ENCODE measurements around the gene CLMP.
"Not testable (repeated sequence)": the region's sequence is repeated elsewhere in the genome, so short reads cannot be mapped to it uniquely, and the experiment has no call there.

The CLMP gene

DNA sequence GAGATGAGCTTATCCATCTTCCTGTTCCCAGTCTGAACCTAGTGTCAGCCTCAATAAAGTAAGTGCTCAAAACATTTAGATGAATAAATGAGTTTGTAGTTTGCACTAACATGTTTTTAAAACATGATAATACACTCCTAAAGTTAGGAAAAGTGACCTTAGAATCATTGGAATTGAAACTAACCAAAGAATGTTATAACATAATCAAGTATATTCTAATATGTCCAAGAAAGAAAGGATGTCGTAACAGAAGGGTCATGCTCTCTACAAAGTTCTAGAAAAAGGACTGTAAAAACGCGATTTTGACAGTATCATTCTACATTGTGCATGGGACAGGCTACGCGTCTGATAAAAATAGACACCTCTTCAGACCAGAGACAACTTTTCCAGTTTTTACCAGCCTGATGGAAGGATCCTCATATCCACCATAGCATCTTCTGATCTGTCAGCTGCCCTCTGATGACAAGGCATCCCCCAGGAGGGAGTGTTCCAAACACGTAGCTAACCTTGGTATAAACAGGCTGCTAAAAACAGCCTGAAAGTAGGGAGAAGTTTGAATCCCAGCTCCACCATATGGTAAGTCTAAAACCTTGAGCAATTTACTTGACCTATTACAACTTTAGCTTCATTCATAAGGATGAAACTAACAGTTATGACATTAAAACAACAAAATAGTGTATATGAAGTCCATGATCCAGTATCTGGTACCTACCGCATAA, 30.2 kb downstream of the CLMP start:
- DNase-seq, result no peak

DNA sequence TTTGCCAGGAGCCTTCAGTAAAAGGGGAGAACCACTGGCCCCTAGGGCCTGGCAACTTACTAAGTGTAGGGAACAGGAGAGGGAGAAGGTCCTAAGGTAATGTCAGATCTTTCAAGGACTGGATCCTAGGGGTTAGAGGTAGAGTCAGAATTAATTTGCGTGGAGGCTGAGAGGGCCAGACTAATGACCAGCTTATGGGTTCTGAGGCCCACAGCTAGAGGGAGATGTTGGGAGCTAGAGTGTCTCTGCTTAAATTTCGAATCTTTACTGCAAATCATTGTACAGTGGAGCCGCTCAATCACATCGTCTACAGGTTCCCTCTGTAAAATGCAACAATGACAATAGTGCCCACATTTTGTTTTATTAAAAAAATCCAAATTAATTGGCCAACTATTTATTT, 31.4 kb downstream of the CLMP start:
- DNase-seq, result no peak

DNA sequence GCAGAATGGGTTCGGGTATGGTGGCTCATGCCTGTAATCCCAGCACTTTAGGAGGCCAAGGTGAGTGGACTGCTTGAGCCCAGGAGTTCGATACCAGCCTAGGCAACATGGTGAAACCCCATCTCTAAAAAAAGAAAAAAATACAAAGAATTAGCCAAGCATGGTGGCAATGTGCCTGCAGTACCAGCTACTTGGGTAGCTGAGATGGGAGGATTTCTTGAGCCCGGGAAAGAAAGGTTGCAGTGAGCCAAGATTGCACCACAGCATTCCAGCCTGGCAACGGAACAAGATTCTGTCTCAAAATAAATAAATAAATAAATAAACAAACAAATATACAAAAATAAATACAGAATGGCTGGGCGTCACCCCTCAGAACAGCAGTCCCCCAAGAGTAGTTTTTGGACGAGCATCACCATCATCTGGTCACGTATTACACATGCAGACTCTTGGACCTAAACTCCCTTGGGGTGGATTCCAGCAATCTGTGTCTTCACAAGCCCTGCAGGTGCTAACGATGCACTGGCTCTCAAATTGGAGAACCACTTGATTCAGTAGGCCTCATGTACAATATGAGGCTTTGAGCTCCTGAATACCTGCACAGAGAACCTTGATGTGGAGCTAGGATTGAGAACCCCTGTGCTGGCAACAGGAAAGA, 33.5 kb downstream of the CLMP start:
- DNase-seq, result no peak

DNA sequence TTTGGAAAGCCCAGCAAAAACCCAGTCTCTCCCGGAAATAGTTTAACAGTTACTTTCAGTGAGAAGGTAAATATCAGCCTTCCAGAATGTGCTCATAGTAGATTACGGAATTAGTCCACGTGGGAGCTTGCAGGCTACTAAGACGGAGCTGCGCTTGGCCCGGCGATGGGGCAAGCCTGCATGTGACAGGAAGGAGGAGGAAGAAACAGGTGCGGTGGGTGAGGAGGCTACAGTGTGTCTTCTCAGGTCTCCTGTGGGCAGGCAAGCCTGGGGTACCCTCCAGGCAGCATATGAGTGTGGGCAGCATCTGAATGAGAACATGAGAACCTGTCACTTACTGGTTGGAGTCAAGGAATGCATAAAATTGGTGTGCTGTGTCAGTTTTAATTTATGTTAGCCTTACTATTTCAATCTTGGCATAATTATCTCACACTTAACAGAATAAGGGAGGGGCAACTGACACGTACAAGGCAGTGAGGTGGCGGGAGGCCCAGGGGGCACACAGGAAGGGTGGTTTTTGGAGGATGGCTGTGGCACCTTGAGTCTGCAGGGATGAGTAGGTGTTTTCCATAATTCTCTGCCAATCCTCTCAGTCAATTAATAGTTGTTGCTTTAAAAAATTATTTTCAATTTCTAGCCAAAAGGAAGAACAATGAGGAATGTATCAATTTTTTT, 35.7 kb downstream of the CLMP start:
- peak in 1 of 2 donors; percentile 12 for DNase-seq

DNA sequence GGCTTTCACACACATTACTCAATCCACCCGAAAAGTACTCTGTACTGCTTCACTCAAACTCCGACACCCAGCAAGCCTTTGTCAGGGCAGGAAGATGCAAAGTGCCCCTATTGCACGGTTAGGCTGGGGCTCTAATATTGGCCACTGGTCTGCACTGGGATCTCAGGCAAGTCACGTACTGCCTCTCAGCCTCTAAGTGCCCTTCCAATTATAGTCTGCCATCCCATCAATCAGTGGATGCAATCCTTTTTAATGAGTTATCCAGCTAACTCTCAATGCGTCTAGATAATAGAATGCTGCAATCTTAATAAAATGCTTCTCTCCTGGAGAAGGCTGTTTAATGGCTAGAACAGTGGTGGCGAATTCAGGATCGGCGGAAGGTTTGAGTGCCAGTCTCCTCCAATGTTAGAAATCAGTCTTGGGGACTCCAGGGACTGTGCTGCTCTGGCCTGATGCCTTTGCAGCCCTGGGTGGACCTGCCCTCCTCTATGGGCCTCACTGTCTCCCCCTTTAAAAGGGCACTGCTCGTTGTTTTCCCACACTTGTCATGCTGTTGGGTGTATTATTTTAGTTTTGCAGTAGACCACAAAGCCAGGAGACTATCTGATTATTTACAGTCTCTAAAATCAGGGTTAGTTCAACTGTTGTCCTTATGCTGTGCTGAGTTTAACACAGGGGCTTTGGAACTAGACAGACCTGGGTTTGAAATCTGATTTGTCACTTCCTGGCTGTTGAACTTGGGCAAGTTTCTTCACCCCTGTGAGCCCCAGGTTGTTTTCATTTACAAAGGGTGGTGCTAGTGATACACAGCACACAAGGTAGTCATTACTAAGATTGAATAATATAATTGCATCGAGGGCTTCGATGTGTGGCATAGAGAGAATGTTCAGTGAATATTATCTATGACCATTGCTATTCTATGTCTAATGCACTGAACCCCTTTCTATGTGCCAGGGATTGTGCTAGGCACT, 36.7 kb downstream of the CLMP start:
- no peak for DNase-seq

DNA sequence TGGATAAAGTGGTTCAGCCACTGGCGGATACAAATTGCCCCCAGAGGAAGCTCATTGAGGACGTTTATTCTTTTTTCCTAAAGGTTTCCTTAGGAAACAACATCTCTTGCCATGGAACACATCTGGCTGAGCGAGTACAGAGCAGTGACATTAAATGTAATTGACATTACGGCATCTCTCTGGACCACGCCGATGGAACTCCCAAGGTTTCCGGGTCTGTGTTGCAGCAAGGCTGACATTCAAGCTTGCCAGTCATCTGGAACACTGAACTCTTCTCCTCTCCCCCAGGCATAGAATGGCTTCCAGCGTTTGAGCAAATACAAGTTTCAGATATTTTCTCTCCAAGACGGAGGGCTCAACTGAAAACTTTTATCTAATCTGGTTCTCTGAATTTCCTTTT, 42.1 kb downstream of the CLMP start:
- DNase-seq, result no peak

DNA sequence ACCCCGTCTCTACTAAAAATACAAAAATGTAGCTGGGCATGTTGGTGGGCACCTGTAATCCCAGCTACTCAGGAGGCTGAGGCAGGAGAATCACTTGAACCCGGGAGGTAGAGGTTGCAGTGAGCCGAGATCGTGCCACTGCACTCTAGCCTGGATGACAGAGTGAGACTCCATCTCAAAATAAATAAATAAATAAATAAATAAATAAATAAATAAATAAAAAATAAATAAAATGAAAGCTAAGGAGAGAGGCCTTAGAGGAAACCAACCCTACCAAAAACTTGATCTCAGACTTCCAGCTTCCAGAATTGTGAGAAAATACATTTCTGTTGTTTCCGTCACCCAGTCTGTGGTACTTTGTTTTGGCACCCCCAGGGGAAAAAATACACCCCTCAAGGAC, 42.7 kb downstream of the CLMP start:
- not testable (repeated sequence) for DNase-seq

DNA sequence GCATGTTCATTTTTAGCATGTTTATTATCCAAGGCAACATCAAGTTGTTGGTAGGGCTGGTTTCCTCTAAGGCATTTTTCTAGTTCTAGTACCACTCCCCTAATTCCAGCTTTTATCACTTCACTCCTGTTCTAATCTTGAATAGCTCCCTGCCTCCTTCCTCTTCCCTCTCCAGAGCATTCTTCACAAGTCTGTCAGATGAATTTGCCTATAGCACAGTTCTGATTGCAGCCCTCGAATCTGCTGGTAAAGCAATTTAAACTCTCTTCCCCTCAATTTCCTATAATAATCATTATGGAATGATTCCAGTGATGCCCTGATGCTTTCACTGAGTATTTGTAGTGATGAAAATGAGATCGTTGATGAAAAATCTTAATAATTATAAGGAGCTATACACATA, 43.3 kb downstream of the CLMP start:
- DNase-seq, result no peak

DNA sequence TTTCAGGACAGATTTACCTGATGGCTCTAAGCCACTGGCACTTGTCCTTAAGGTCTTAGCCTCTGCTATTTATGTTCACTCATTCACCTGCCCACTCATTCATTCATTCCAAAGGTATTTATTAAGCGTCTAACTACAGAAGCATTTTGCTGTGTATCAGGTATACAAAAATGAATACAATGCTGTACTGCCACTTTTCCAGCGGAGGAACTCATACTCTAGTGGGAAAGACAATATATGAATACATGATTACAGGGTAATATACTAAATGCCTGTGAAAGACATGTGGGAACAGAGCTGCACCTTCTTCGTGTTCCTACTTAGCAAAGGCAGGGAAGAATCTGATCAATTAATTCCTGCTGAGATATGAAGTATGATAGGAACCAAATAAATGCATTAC, 43.7 kb downstream of the CLMP start:
- DNase-seq, result no peak

DNA sequence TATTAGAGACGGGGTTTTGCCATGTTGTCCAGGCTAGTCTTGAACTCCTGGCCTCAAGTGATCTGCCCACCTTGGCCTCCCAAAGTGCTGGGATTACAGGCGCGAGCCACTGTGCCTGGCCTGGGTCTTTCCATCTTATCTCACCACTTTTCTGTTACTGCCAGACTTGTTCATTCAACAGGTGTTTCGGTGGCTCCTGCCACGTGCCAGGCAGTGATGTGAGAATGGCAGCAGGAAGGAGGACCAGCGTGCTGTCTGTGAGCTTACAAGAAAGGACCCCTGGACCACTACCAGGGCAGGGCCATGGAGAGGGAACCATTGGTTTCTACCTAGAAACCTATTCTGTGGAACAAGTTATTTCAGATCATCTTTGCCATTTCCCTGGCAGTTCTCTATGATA, 44.2 kb downstream of the CLMP start:
- no peak for DNase-seq

DNA sequence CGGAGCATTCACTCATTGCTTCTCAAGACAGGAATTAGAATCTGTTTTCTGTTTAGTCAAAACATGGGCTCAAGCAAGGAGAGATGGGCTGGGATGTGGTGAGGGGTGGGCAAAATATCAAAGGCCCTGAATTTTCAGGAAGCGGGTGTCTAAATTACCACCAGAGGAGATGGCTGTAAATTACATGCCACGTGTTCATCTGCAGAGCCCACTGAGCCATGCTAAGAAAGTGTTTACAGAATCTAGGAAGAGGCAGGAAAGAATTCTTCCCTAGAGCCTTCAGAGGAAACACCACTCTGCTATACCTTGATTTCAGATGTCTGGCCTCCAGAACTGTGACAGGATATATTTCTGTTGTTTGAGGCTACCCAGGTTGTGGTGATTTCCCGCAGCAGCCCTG, 46.1 kb downstream of the CLMP start:
- no peak for DNase-seq

DNA sequence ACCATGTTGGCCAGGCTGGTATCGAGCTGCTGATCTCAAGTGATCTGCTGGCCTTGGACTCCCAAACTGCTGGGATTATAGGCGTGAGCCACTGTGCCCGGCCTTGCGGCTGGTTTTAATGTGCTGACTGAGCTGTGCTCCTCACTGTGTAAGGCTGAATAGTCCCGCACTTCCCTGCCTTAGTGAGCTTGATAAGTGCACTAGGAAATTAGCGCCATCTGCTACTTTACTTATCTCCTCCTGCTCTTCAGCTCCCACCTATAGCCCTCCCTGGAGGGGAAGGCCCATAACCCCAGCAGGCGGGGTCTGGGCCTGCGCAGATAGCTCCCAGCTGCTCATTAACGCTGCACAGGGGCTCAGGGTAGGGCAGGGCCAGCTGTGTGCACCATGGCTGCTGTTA, 49.4 kb downstream of the CLMP start:
- DNase-seq, result no peak

DNA sequence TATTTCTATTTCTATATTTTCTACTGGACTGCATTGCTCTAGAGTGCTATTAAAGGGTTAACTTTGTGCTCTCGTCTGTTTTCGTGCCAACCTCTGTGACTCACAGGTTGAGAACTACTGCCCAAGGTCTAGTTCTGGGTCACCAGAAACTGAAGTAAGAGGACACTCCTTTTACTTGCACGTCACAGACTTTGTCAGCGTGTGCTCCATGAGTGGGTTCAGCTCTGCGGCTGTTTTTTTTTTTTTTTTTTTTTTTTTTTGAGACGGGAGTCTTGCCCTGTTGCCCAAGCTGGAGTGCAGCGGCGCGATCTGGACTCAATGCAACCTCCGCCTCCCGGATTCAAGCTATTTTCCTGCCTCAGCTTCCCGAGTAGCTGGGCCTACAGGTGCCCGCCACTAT, 49.8 kb downstream of the CLMP start:
- DNase-seq, result no peak

DNA sequence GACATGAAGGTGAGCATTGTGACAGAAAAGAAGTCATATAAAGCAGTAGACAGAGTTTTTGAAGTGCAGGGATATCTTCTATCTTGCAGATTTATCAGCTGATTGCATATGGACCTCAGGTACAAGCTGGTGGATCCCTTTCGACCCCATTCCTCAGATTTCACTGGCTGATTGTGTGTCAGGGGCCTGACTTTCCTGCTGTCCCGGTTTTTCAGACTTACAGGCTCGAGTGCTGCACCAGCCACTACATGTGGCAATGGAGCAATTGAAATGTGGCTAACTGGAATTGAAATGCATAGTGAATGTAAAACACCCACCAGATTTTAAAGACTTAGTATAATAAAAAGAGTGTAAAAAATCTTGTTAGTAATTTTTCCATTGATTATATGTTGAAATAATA, 50.3 kb downstream of the CLMP start:
- no peak for DNase-seq

DNA sequence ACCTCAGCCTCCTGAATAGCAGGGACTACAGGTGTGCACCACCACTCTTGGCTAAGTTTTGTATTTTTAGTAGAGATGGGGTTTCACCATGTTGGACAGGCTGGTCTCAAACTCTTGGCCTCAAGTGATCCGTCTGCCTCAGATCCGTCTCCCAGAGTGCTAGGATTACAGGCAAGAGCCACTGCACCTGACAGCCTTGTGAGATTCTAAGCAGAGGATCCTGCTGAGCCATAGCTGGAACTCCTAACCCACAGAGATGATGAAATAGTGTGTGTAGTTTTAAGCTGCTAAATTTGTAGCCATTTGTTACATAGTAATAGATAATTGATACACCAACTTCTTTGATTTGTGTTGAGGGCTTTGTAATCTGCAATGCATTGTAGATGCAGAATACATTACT, 51.1 kb downstream of the CLMP start:
- no peak for DNase-seq

DNA sequence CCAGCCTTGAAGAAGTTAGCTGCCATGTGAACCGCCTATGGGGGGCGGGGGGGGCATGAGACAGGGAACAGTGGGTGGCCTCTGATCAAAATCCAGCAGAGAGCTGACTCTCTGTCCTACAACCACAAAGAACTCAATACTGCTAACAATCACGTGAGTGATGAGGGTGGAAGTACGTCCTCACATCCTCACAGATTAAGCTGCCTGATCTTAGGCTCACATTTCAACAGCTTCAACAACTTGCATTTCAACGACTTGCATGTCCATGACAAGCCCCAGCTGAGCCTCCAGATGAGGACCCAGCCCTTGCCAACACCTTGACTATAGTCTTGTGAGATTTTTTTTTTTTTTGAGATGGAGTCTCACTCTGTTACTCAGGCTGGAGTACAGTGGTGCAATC, 51.6 kb downstream of the CLMP start:
- no peak for DNase-seq

DNA sequence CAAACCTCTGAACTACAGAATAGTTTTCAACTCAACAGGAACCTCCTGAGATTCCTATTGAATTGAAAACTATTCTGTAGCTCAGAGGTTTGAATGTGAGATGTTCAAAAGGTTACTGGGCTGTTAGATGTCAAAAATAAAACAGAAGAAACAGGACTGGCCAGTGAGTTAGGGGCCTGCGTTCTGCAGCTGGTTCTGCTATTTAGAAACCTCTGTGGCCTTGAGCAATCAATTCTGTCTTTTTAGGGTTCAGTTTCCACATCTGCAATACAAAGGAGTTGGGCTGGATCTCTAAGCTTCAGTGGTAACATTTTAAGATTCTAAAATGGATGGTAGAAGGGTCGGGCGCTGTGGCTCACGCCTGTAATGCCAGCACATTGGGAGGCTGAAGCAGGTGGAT, 55.8 kb downstream of the CLMP start:
- DNase-seq, result no peak

DNA sequence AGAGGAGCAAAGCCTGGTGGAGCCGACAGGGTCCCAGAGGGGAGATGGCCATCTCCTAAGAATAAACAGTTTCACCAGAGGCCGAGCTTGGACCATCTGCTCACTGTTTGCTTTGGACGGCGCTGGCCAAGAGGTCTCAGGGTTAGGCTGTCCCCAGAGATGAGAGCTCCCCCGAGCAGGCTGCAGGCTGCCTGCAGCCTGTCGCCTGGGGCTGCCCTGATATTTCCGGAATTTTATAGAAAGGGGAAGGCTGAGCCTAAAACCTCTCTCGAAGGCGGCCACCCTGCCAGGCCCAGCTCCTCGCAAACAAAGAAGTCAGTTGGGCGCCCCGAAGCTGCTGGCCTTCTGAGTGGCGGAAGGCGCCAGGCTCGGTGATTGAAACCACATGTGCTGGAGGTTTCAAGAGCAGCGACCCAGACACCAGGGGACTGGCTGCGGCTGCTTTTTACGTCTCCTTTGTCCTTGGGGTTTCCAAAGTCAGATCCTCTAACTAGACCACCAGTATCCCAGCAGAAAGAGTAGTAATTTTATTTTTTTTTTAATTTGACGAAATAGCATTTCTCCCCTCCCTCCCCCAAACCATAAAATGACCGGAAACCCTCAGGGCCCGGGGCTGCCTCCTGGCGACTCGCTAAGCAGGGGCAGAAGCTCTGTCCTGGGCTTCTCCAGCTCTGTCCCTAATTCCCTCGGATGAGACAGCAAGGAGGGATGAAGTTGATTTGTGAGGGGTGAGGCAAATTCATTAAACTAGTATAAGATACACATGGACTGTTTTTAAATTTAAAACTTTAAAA, 57.4 kb downstream of the CLMP start:
- no peak for DNase-seq

DNA sequence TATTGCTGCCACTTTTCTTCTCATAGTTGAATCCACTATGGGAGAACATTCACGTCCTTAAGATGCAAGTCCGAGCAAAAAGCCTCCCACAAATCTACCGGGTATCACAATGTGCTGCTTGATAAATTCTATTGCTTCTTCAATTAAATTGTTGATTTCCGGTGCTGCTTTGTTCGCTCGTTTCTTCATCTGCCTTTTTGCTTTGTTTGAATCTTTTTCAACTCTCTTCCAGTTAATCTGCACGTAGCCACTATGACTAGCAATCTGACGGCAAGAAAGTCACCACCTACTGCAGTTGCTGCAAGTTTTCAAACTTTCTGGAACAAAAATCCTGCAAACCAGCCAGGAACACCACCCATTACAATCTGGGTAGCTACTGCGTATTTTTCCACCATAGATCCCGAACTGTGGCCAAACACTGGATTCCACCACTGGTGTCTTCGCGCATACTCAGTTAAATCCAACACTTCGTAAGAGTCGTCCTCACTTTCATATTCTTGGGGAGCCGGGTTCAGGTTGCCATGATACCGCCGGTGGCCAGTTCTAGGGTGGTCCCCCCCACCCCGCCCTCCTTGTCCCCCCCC, 59.1 kb downstream of the CLMP start:
- DNase-seq, result no peak

DNA sequence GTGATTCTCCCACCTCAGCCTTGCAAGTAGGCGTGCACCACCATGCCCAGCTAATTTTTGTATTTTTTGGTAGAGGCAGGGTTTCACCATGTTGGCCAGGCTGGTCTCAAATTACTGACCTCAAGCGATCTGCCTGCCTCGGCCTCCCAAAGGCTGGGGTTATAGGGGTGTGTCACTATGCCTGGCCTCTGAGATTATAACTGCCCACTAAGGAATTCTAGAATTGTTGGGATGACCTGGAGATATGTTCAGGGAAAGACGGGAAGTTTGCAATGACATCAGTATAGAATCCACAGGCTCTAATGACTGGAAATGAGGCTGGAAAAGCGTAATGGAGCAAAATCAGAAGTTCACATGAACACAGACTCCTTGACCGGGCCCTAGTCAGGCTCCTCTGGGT, 62.2 kb downstream of the CLMP start:
- no peak for DNase-seq

DNA sequence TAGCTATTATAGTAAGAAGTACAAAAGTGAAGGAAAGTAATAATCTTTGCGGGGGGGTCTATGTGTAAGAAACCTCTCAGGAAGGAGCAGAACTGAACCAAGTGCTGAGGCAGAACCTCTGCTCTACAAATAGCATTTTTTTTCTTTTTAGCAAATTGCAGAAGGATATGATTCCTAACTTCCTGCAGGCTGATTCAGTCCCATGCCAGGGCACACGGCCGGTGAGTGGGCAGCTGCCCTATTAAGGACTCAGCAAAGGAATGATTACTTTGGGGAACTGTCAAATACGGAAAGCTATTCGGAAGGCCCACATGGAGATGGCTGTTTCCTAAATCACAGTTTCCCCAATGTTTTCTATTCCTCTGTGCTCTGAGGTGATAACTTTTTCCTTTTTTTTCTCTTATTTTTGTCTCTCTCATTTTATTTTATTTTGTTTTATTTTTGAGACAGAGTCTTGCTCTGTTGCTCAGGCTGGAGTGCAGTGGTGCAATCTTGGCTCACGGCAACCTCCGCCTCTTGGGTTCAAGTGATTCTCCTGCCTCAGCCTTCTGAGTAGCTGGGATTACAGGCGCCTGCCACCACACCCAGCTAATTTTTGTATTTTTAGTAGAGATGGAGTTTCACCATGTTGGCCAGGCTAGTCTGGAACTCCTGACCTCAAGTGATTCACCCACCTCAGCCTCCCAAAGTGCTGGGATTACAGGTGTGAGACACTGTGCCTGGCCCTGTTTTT, 62.8 kb downstream of the CLMP start:
- not testable (repeated sequence) for DNase-seq

Data from stimulated activated CD4-positive, alpha-beta T cell treated with anti-CD3 and anti-CD28 coated beads, Interleukin-2, amount 100 ng/mL, for 24 hours (primary cell).